ENCODE measurements around the gene ARL3.
"Not testable (repeated sequence)": the region's sequence is repeated elsewhere in the genome, so short reads cannot be mapped to it uniquely, and the experiment has no call there.

The ARL3 gene

DNA sequence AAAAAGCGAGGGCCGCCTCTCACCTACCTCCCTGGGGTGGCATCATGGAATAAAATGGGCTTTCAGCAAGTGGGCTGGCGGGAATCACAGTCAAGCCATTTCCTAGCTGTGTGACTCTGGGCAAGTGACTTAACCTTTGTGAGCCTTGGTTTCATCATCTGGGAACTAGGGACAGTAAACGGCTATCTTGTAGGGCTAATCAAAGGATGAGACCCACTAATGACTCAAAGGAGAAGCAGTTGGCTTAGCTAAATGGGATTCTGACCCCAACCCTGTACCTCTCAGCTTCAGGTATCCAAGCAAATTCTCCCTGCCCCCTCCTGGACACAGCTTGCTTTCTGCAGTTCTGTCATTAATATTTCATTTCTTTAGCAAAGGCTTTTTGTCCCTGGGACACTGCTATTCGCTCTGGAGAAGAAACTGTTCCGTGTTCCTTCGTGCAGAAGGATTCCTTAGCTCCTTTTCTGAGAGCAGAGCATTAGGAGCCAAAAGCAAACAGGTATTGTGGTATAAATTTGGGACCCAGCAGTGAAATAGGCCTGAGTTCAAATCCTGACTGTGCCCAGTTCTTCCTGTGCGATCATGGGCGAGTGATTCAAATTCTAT lies 44.0 kb downstream of the ARL3 start:
- no peak for DNase-seq

DNA sequence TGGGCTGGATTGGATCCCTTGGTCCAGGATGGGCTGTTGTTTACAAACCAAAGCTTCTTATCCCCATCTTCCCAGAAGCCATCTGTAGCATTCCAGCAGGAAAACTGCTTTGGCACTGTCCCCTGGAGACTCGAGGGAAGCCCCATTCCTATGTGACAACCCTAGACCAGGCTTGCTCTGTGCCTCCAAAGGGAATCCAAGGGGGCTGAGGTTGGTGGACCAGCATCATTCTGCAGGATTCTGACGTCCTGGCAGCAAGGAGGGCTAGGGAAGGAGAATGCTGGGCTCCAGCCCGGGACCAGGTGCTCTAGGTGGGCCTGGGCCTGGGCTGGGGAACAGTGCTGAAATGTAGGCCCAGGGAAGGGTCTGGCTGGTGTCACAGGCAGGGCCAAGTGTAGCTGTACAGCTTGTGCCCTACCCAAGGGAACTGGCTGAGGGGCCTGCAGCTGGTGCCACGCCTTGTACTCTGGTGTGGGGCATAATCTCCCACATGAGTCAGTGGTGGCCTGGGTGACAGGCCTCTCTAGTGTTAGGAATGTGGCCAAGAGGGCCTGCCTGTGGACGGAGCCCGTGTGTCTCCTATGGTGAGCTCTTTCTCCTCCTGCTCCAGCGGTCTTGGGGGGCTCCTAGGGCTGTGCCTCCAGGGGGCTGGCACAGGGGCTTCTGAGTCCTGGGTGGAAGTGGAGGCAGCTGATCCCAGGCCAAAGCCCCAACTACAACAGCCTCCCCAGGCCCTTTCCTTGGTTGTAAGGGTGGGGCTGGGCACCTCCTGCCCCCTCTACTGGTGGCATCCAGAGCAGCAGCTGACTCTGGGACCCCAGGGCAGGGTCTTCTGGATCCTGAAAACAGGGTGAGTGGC lies 44.8 kb downstream of the ARL3 start:
- DNase-seq, result no peak

DNA sequence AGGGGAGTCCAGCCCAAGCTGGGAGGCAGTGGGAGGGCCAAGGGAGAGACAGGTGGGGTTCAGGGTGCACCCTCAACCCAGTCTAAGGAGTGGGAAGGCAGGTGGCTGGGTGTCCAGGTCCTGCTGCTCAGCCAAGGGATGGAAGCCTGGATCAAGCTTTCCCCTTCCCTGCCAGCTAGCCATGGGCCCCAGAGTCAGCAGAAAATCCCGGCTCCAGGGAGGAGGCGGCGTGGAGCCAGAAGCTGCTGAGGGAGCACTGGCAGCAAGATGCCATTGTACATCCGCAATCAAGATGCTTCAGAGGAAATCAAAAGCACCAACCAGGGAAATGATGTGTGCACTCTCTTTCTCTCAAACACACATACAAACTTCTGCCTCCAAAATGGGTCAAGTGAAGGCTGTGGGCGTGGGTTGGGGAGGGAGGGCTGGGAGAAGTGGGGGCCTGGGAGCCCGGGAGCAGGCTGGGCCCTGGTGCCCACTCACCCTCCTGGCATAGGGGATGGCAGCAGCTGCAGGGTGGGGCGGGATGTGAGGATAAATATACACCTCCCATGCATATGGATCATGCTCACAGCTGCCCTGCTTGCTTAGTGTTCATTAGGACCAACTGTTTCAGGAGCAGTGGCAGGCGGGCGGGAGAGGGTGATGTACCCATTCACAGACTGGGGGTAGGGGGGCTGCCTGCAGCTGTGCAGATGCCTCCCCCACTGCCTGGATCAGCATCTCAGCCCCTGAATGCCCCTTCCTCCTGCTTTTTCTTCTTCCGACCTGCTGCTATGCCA lies 45.7 kb downstream of the ARL3 start:
- DNase-seq, result no peak

DNA sequence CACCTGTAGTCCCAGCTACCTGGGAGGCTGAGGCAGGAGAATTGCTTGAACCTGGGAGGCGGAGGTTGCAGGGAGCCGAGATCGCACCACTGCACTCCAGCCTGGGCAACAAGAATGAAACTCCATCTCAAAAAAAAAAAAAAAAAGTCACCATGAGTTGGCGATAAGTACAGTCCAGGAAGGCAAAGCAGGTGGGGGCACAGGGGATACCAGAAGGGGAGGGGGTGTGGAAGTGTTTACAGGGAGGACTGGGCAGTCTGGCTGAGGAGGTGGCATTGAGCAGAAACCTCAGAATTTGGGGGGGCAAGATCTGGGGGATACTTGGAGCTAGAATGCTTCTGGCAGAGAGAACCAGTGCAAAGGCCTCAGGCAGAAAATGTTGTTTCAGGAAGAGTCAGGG lies 46.8 kb downstream of the ARL3 start:
- not testable (repeated sequence) for DNase-seq

DNA sequence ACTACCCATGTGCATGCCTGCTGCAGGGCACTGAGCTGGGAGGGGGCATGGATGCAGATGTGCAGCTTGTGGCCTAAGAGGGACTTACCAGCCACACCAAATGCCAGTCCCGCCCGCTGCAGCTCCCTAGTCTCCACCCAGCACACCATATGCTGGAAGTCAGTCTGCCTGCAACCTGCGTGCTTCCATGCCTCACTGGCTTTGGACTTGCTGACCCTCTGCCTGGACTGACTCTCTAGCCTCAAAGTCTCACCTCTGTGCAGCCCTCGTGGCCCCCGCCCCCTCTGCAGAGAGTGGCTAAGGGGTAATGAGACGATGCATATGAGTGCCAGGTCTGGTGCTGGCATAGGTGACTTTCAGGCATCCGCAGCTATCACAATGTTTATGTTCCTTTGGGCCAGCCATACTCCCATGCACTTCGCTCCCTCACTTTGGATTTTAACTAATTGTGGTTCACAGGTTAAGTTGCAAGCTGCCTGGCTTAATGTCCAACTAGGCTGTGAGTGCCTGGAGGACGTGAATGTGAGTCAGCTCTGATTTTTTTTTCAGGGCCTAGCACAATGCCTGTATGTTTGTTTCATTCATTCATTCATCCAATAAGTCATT lies 48.2 kb downstream of the ARL3 start:
- DNase-seq, result no peak

DNA sequence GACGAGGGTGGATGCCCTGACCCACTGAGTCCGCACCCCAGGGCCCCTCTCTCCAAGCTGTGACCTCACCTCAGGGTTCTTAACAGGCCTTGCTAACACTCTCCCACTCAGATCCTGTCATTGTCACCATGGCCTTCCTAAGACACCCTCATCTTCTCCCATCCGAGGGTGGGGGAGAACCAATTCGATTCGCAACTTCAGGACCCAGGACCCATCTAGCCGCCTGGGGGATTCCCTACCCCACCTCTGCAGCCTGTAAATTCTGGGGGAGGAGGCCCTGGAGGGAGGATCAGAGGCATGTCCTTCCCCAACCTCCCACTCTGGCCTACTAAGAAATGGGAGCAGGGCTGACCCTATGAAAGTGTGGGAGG lies 52.6 kb downstream of the ARL3 start:
- DNase-seq, result no peak

DNA sequence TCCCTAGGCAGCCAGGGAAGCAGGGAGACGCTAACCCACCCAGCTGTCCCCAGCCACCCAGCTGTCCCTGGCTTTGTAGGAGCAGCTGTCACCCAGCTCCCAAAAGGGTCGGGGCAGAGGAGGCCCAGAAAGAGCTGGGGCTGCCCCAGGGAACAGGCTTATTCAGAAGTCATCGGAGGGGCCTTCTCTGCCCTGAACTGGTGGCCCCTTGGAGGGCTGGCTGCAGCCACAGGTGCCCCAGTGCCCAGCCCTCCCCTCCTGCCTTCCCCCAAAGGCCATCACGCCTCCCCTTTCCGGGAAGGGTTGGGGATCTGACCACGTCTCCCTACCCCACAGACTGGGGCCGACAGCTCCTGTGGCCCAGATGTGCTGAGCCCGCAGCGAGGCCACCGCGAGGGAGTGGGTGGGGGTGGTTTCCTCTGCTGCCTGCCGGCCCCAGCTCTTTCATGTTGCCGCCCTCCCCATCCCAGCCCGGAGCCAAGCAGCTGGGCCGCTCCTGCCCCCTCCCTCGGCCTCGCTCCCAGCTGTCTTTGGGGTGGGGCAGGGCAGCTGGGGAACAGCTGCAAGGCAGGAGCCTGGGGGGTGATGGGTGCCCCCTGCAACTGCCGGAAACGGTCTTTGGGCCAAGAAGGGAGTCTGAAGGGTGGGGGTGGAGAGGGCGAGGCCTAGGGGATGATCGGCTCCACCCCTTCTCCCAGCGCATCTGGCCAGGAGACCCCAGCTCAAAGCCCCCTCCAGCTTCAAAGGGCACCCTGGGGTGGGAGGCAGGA lies 53.1 kb downstream of the ARL3 start:
- peak; percentile 69 for DNase-seq

DNA sequence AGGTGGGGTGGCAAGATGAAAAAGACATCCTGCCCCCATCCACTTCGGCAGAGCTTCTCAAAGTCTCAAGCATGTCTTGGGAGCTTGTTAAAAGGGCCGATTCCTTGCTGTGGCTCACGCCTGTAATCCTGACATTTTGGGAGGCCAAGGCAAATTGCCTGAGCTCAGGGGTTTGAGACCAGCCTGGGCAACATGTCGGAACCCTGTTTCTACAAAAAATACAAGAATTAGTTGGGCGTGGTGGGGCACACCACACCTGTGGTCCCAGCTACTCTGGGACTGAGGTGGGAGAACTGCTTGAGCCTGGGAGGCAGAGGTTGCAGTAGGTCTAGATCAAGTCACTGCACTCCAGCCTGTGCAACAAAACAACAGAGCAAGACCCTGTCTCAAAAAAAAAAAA lies 55.4 kb downstream of the ARL3 start:
- no peak for DNase-seq

DNA sequence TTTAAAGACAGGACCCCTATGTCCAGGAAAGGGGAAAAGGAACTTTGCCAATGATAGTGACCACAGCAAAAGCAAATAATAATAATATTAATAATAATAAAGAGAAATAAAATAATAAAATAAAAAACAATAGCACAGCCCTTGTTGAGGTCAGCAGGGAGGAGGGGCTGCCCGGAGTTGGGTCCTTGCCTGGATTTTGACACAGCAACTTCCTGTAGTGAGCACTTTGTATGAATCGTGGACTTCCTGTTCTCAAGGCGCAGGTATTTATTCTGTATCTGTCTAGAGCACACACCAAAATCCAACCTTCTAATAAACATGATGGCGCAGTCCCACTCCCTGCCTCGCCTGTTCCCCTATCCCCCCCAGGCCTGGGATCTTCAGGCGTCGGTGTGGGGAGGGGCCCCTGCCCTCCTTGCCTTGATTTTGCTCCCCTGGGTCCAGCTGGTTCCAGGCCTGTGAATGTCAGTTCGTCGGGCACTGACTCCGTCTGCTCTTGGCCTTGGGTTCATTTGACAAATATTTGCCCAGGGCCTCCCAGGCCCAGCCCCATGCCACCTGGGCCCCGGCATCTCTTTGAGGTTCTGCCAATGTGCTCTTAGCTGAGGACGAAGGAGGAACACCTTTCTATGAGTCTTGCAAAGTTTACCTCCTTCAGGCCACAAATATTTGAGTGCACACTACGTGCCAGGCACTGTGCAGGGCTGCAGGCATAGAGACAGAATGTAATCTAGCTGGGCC lies 56.0 kb downstream of the ARL3 start:
- no peak for DNase-seq

DNA sequence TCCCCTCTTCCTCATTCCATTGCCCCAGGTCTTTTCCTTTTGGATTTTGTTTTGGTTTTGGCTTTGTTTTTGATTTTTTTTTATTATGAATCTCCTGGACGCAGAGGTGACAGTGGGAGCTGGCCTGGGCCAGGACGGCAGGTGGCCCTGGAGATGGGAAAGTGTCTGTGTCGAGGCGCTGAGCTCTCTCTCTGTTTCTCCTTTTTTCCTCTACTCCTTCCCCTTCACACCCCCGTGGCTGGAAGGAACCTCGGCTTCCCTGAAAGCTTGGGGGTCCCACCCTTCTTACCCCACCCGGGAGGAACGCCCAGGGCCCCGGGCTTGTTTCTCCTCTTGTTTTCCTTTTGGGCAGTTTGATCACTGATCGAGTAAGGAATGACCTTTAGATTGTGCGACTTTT lies 56.7 kb downstream of the ARL3 start:
- DNase-seq, result no peak

DNA sequence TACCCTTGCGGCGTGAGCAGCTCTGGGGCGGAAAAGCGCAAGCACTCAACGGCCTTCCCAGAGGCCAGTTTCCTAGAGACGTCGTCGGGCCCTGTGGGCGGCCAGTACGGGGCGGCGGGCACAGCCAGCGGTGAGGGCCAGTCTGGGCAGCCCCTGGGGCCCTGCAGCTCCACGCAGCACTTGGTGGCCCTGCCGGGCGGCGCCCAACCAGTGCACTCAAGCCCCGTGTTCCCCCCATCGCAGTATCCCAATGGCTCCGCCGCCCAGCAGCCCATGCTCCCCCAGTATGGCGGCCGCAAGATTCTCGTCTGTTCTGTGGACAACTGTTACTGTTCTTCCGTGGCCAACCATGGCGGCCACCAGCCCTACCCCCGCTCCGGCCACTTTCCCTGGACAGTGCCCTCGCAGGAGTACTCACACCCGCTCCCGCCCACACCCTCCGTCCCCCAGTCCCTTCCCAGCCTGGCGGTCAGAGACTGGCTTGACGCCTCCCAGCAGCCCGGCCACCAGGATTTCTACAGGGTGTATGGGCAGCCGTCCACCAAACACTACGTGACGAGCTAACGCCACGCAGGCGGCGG lies 57.3 kb downstream of the ARL3 start:
- DNase-seq, result no peak

DNA sequence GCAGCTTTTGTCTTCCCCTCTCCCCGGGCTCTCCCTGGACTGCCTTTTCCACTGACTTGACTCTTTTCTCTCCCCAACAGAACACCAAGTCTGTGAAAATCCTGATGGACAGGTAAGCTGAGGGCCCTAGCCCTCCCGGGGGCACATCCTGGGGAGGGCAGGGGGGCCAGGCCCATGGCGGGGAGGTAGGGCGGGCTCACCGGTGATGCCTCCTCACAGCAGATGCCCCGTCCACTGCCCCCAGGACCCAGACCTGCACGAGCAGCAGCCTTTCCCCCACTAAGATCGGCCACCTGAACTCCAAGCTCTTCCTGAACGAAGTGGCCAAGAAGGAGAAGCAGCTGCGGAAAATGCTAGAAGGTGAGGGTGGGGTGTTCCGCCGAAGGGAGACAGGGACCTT lies 58.2 kb downstream of the ARL3 start:
- no peak for DNase-seq

DNA sequence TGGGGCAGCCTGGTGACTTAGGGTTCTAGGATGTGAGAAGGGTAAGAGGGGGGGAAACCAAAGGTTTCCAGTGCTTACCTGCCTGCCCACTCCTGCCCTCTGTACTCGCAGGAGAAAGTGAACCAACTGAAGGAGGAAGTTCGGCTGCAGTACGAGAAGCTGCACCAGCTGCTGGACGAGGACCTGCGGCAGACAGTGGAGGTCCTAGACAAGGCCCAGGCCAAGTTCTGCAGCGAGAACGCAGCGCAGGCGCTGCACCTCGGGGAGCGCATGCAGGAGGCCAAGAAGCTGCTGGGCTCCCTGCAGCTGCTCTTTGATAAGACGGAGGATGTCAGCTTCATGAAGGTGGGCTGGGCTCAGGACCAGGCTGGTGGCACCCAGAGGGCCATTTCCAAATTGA lies 59.2 kb downstream of the ARL3 start:
- DNase-seq, result no peak

DNA sequence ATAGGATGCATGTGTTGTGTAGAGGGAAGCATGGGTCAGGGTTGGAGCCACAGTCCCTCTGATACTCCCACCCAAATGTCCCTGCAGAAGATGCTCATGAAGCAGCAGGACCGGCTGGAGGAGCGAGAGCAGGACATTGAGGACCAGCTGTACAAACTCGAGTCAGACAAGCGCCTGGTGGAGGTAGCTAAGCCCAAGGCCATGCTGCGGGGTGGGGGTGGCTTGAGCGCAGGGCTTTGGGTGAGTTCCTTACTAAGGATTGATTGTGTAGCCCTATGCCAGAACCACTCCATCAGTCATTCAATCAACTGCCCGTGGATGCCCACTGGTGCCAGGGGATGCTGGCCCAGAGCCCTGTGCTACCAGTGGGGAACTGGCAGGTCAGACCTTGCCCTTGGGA lies 59.6 kb downstream of the ARL3 start:
- no peak for DNase-seq

DNA sequence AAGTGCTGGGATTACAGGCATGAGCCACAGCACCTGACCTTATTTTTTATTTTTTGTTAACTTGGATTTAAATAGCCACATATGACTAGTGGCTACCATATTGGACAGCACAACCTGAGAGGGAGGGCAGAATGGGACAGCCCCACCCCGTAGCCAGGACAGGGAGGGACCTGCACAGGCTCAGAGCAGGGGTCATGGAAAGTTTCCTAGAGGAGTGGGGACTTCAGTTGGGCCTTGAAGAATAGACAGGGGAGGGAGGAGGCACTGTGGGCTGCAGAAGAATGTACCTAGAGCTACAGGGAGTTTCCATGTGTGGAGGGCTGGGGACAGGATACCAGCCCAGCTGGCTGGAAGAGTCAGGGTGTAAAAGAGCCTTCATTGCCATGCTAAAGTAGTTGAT lies 61.1 kb downstream of the ARL3 start:
- no peak for DNase-seq

DNA sequence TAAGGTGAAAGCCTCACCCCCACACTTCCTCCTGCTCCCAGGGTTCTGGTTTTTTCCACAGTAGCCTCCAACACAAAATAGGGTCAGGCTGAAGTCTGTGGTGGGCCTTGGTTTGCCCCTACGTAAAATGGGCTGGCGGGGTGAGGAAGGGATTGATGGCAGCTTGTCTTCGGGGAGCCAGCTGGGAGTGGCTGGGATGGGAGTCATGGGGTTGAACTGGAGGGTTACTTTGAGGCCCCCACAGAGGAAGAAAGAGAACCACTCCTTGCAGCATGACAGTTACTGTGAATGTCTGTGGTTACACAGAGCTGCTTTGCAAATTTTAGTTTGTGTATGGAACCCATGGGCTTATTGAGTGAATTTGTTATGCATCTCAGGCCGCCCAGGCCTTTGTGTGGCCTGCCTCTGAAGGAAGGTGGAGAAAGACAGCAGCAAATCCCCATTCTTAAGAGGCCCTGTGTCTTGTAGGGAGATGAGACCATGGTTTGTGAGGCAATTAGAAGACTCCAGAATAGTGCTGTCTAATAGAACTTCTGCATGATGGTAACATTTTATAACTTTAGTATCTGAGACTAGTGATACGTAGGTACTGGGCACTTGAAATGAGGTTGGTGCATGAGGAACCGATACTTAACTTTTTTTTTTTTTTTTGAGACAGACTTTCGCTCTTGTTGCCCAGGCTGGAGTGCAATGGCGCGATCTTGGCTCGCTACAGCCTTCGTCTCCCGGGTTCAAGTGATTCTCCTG lies 61.9 kb downstream of the ARL3 start:
- no peak for DNase-seq

DNA sequence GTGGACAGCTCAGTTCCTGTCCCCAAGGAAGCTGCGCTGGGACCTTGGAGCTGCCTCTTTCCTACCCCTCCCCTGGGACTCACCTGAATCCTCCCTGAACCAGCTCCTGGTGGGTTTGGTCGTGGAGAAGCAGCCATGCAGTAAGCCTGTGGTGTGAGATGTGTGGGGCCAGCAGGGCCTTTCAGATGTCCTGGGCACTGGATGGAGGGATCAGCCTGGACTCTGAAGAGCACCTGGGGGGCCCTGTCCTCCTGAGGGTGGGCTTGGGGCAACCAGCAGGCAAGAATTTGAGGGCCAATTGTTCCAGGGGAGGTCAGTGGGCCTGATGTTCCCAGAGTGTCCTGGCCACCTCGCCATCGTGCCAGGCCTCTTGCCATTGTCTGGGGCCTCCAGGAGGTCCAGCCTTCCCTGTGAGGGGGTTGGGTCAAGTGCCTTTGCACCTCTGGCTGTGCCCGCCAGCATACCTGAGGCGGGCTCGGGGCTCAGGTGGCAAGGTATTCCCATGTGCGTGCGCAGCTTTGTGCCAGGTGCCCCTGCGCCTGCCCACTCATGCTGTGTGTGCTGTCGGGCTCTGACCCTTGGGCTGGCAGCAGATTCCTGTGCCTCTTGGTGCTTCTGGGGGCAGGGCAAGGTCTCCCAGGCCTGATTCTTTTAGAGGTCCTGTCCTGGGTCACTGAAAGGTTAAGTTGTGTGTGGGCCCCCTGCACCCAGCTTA lies 62.6 kb downstream of the ARL3 start:
- no peak for DNase-seq

DNA sequence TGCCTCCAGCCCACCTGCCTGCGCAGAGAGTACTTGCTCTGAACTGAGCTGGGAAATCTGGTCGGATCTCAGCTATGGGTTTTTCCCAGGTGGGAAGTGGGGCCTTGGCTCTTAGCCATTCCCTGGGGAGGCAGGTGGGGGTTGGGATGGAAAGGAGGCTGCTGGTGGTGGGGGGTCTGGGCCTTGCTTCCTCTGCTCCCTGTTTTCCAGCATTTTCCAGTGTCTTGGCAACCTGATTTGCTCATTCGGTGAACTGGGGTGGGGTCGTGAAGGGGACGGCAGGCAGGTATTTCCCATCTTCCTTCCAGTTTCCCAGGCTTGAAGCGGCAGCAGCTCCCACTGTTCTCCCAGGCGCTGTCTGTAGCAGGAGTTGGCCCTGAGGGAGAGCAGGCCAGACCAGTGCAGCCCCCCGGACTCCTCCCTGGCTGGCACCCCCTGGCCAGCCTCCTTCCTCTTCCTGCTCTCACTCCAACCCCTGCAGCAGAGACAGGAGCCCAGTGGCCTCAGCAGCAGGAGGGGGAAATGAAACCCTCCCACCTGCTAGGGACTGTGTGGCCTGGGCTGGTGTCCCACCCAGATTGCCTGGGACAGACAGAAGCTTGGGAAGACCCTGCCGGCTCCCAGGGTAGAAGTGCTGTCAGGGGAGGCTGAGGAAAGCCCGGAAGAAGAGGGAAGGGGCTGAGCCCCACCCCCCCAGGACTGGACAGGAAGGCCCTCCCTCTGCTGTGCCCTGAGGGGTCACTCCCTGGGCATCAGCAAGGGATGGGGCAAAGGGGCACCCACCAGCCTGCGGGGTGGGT lies 63.3 kb downstream of the ARL3 start:
- no peak for DNase-seq

Measured in CD4-positive, alpha-beta T cell treated with Interleukin-12 subunit alpha and Interleukin-12 subunit beta, for 1 hour (primary cell).